ENCODE measurements around the gene GJB5.

GJB5 gene

GRCh38 chr1:34780528-34780927 lies 25.7 kb downstream of the GJB5 start:
- TF ChIP-seq EZH2phosphoT487 (IDR thresholded peaks at IDR 0.05; ENCODE audit: borderline replicate concordance) (no peak), CTCF (conservative IDR thresholded peaks at IDR 0.05; ENCODE audit: low read length) (no peak)
- Histone ChIP-seq H3K4me3 (ENCODE audit: low read length, poor library complexity, severe bottlenecking) (no peak overlapping the region), H3K4me1 (ENCODE audit: insufficient read depth, low read length, poor library complexity, severe bottlenecking) (no peaks in the 10 kb centered on the region), H3K4me2 (ENCODE audit: low read depth, low read length, poor library complexity, severe bottlenecking) (no peak overlapping the region), H3F3A (ENCODE audit: low read depth) (no peaks in the 10 kb centered on the region), H3K9ac (ENCODE audit: low read depth, low read length, poor library complexity, severe bottlenecking) (no peak overlapping the region), H4K20me1 (ENCODE audit: insufficient read depth, low read length, poor library complexity, severe bottlenecking) (no peaks in the 10 kb centered on the region), H3K36me3 (ENCODE audit: insufficient read depth, low read length) (no peaks in the 10 kb centered on the region), H3K27me3 (ENCODE audit: insufficient read depth, low read length, poor library complexity, severe bottlenecking) (no peaks in the 10 kb centered on the region), H3K9me2 (replicated peaks; ENCODE audit: low read depth, low read length) (no peaks in the 10 kb centered on the region), H2AFZ (ENCODE audit: low read length) (no peak overlapping the region), H3K79me2 (ENCODE audit: insufficient read depth, low read length) (no peaks in the 10 kb centered on the region), H3K9me3 (ENCODE audit: insufficient read depth, low read depth, low read length) (no peaks in the 10 kb centered on the region)

- Histone ChIP-seq H3K9ac (ENCODE audit: low read depth, low read length, poor library complexity, severe bottlenecking) (no peak within 1 kb of the TSS), H3K4me2 (ENCODE audit: low read depth, low read length, poor library complexity, severe bottlenecking) (no peak within 1 kb of the TSS), H3K27me3 (ENCODE audit: insufficient read depth, low read length, poor library complexity, severe bottlenecking) (no peaks in the 10 kb centered on the region), H4K20me1 (ENCODE audit: insufficient read depth, low read length, poor library complexity, severe bottlenecking) (no peaks in the 10 kb centered on the region), H3K9me2 (replicated peaks; ENCODE audit: low read depth, low read length) (no peaks in the 10 kb centered on the region), H3F3A (ENCODE audit: low read depth) (no peaks in the 10 kb centered on the region), H3K4me3 (ENCODE audit: low read length, poor library complexity, severe bottlenecking) (no peak within 1 kb of the TSS), H3K9me3 (ENCODE audit: insufficient read depth, low read depth, low read length) (no peaks in the 10 kb centered on the region), H2AFZ (ENCODE audit: low read length) (no peak within 1 kb of the TSS), H3K79me2 (ENCODE audit: insufficient read depth, low read length) (no peaks in the 10 kb centered on the region), H3K4me1 (ENCODE audit: insufficient read depth, low read length, poor library complexity, severe bottlenecking) (no peaks in the 10 kb centered on the region), H3K36me3 (ENCODE audit: insufficient read depth, low read length) (no peaks in the 10 kb centered on the region)
- no peak for TF ChIP-seq EZH2phosphoT487 (IDR thresholded peaks at IDR 0.05; ENCODE audit: borderline replicate concordance)
- TF ChIP-seq CTCF (conservative IDR thresholded peaks at IDR 0.05; ENCODE audit: low read length) = no peak
Observed at GRCh38 chr1:34781071-34781843, 26.4 kb downstream of the GJB5 start, which contains the start of gene GJB3. Gene GJB3, plus strand, starts transcription at chr1:34781214. Its CDS starts 3,549 bp downstream, at chr1:34784763.

GRCh38 chr1:34781844-34782391 lies 27.1 kb downstream of the GJB5 start:
- Histone ChIP-seq H3K36me3 (ENCODE audit: insufficient read depth, low read length) (no peaks in the 10 kb centered on the region), H3K4me2 (ENCODE audit: low read depth, low read length, poor library complexity, severe bottlenecking) (no peak overlapping the region), H3K9me2 (replicated peaks; ENCODE audit: low read depth, low read length) (no peaks in the 10 kb centered on the region), H4K20me1 (ENCODE audit: insufficient read depth, low read length, poor library complexity, severe bottlenecking) (no peaks in the 10 kb centered on the region), H3K9me3 (ENCODE audit: insufficient read depth, low read depth, low read length) (no peaks in the 10 kb centered on the region), H3K4me3 (ENCODE audit: low read length, poor library complexity, severe bottlenecking) (no peak overlapping the region), H2AFZ (ENCODE audit: low read length) (no peak overlapping the region), H3K9ac (ENCODE audit: low read depth, low read length, poor library complexity, severe bottlenecking) (no peak overlapping the region), H3F3A (ENCODE audit: low read depth) (no peaks in the 10 kb centered on the region), H3K79me2 (ENCODE audit: insufficient read depth, low read length) (no peaks in the 10 kb centered on the region), H3K27me3 (ENCODE audit: insufficient read depth, low read length, poor library complexity, severe bottlenecking) (no peaks in the 10 kb centered on the region), H3K4me1 (ENCODE audit: insufficient read depth, low read length, poor library complexity, severe bottlenecking) (no peaks in the 10 kb centered on the region)
- TF ChIP-seq CTCF (conservative IDR thresholded peaks at IDR 0.05; ENCODE audit: low read length) (no peak), EZH2phosphoT487 (IDR thresholded peaks at IDR 0.05; ENCODE audit: borderline replicate concordance) (no peak)
